Sciatic nerve (tissue), 2 donors: ENCODE data around the gene PSTPIP1. TPM values are rescaled to one million over a fixed set of nuclear protein-coding genes. Genes with fewer than 3 reads are reported as not detected.

Experiments
- ATAC-seq: fragments of 200-7000 bp; cut with Tn5 transposase; one replicate; pipeline ENCODE4 v1.9.1; 2020; ENCODE audit warnings: mild to moderate bottlenecking, moderate library complexity
- DNase-seq: peaks from one replicate; pipeline ENCODE4 v3.0.0-alpha.2; 2020; ENCODE audit warnings: low spot score
- intact Hi-C: fragments of 100-400 bp; cut with DNase I; formaldehyde crosslinking; loops from one replicate; pipeline ENCODE4 v1.14.2; 2022
- total RNA-seq: library from RNA; stranded (reverse); fragmentation: NEBNext Ultra II Directional; extraction: Animal tissue kit (Norgen Biotek cat#: 25700); gene quantifications from one replicate; pipeline ENCODE4 v1.2.1, GENCODE V29; 2021
- donor health status: DM: no; HTN: no; CAD: no.
- donor health status: DM: no; HTN: no; CAD: no.

Gene PSTPIP1
- total RNA-seq, 1 donor from 2014 or later, result 17.7 TPM

- no peak for DNase-seq
- intact Hi-C loops, result loop anchor here (5.0 kb wide), 1 partner anchor 533 kb away; no protein-coding TSS in a partner anchor
- ATAC-seq, result peak; percentile 55
These were observed 19.5 kb downstream of the PSTPIP1 start for GRCh38 chr15:77014132-77015081.

GRCh38 chr15:77015646-77016320, 20.9 kb downstream of the PSTPIP1 start:
- intact Hi-C loops, result loop anchor here (5.0 kb wide), 1 partner anchor 532 kb away; no protein-coding TSS in a partner anchor
- ATAC-seq (no peak), DNase-seq (no peak)

GRCh38 chr15:77016321-77016695, 21.4 kb downstream of the PSTPIP1 start:
- no peak for ATAC-seq
- no peak for DNase-seq
- intact Hi-C loops, result loop anchor here (5.0 kb wide), 1 partner anchor 531 kb away; no protein-coding TSS in a partner anchor

GRCh38 chr15:77017091-77017660, 22.2 kb downstream of the PSTPIP1 start:
- DNase-seq (no peak), ATAC-seq (no peak)
- intact Hi-C loops, result loop anchor here (5.0 kb wide), 1 partner anchor 530 kb away; no protein-coding TSS in a partner anchor

- ATAC-seq (no peak), DNase-seq (no peak)
These were observed 23.1 kb downstream of the PSTPIP1 start for GRCh38 chr15:77017761-77018720.

GRCh38 chr15:77018796-77019505, 24.0 kb downstream of the PSTPIP1 start:
- ATAC-seq, result no peak
- intact Hi-C loops, result loop anchor here (5.0 kb wide), 1 partner anchor 528 kb away; no protein-coding TSS in a partner anchor
- DNase-seq, result no peak

More at GRCh38 chr15:77017761-77018720, 23.1 kb downstream of the PSTPIP1 start:
- intact Hi-C loops, result loop anchor here (5.0 kb wide), 1 partner anchor 529 kb away; no protein-coding TSS in a partner anchor

GRCh38 chr15:77019521-77020331, 24.8 kb downstream of the PSTPIP1 start:
- ATAC-seq, result no peak
- intact Hi-C loops, result loop anchor here (5.0 kb wide), 1 partner anchor 528 kb away; no protein-coding TSS in a partner anchor
- DNase-seq, result no peak

GRCh38 chr15:77020348-77021087, 25.6 kb downstream of the PSTPIP1 start:
- intact Hi-C loops, result no loop called here
- ATAC-seq (no peak), DNase-seq (no peak)

- ATAC-seq (no peak), DNase-seq (no peak)
- intact Hi-C loops, result no loop called here
These were observed 26.2 kb downstream of the PSTPIP1 start for GRCh38 chr15:77021088-77021481.

- no peak for DNase-seq
- ATAC-seq, result peak; percentile 40
These were observed 27.0 kb downstream of the PSTPIP1 start for GRCh38 chr15:77021803-77022381.

GRCh38 chr15:77022646-77023575, 28.0 kb downstream of the PSTPIP1 start:
- no peak for ATAC-seq
- intact Hi-C loops, result no loop called here
- no peak for DNase-seq

More at GRCh38 chr15:77021803-77022381, 27.0 kb downstream of the PSTPIP1 start:
- intact Hi-C loops, result no loop called here

- DNase-seq (peak; percentile 57), ATAC-seq (no peak)
- intact Hi-C loops, result no loop called here
These were observed 28.8 kb downstream of the PSTPIP1 start for GRCh38 chr15:77023576-77024272.

- intact Hi-C loops, result no loop called here
- peak; percentile 63 for ATAC-seq
- peak; percentile 85 for DNase-seq
These were observed 29.6 kb downstream of the PSTPIP1 start for GRCh38 chr15:77024273-77025082.
